PFSK-1 (cell line): ENCODE data around the gene IKBKE.

Source experiments
- FOXP2 ChIP-seq: optimal IDR thresholded peaks from 2 replicates; pipeline ENCODE3; 2011; ENCODE audit warnings: borderline replicate concordance, control low read depth, inconsistent platforms; ENCODE audit not compliant: insufficient read depth; ENCODE audit errors: extremely low read length, extremely low read depth
- POLR2AphosphoS5 ChIP-seq: IDR thresholded peaks from 2 replicates; pipeline ENCODE4 v1.6.1; 2012; ENCODE audit warnings: low read depth, mild to moderate bottlenecking, control low read depth, low read length, moderate library complexity
- REST ChIP-seq, 2 experiments: IDR thresholded peaks; 2 replicates each; pipeline versions ENCODE4 v1.6.1 to v1.8.0; 2011 to 2012; ENCODE audit warnings: low read depth in 2 of 2, low read length in 2 of 2, control low read depth in 1 of 2, inconsistent platforms in 1 of 2, mild to moderate bottlenecking in 1 of 2, moderate library complexity in 1 of 2; ENCODE audit not compliant: insufficient read depth in 1 of 2
- SIN3A ChIP-seq: IDR thresholded peaks from 2 replicates; pipeline ENCODE4 v1.6.1; 2012; ENCODE audit warnings: mild to moderate bottlenecking, low read length, moderate library complexity, borderline replicate concordance; ENCODE audit not compliant: insufficient read depth
- TAF1 ChIP-seq: IDR thresholded peaks from 2 replicates; pipeline ENCODE4 v1.6.1; 2012; ENCODE audit warnings: low read length, control low read depth, borderline replicate concordance; ENCODE audit not compliant: insufficient read depth

The IKBKE gene

GRCh38 chr1:206532368-206532767, 62.1 kb downstream of the IKBKE start:
- TF ChIP-seq SIN3A: no peak
- TF ChIP-seq REST (IDR thresholded peaks at IDR 0.05; ENCODE audit: insufficient read depth in 1 of 2, low read depth in 2 of 2, low read length in 2 of 2): no peak
- TF ChIP-seq POLR2AphosphoS5: no peak
- no peak for TF ChIP-seq TAF1
- TF ChIP-seq FOXP2: no peak

GRCh38 chr1:206534552-206534951, 64.3 kb downstream of the IKBKE start:
- TF ChIP-seq FOXP2 (no peak), POLR2AphosphoS5 (no peak), SIN3A (no peak), TAF1 (no peak), REST (IDR thresholded peaks at IDR 0.05; ENCODE audit: insufficient read depth in 1 of 2, low read depth in 2 of 2, low read length in 2 of 2) (no peak)

GRCh38 chr1:206535853-206536188, 65.5 kb downstream of the IKBKE start:
- TF ChIP-seq REST (IDR thresholded peaks at IDR 0.05; ENCODE audit: insufficient read depth in 1 of 2, low read depth in 2 of 2, low read length in 2 of 2): no peak
- no peak for TF ChIP-seq TAF1
- no peak for TF ChIP-seq SIN3A
- TF ChIP-seq FOXP2: no peak
- no peak for TF ChIP-seq POLR2AphosphoS5

GRCh38 chr1:206537141-206537540, 66.9 kb downstream of the IKBKE start:
- TF ChIP-seq SIN3A (no peak), POLR2AphosphoS5 (no peak), REST (IDR thresholded peaks at IDR 0.05; ENCODE audit: insufficient read depth in 1 of 2, low read depth in 2 of 2, low read length in 2 of 2) (no peak), TAF1 (no peak), FOXP2 (no peak)

GRCh38 chr1:206538086-206538770, 68.0 kb downstream of the IKBKE start:
- TF ChIP-seq REST (IDR thresholded peaks at IDR 0.05; ENCODE audit: insufficient read depth in 1 of 2, low read depth in 2 of 2, low read length in 2 of 2) (no peak), POLR2AphosphoS5 (no peak), FOXP2 (no peak), SIN3A (no peak), TAF1 (no peak)
